Keratinocyte (primary cell): Measurements from ENCODE around the gene TCN1.

Source experiments
- CTCF ChIP-seq, 3 experiments: IDR thresholded peaks in 1 of 3; conservative IDR thresholded peaks in 1 of 3; optimal IDR thresholded peaks in 1 of 3; 2 replicates in 2 of 3; 3 replicates in 1 of 3; pipeline versions ENCODE3 to v1.5.1; 2011; ENCODE audit warnings: low read length in 3 of 3, mild to moderate bottlenecking in 3 of 3, moderate library complexity in 2 of 3, control low read depth in 1 of 3, inconsistent platforms in 1 of 3; ENCODE audit not compliant: insufficient read depth in 2 of 3; ENCODE audit errors: extremely low read depth in 1 of 3
- EZH2 ChIP-seq: IDR thresholded peaks from one replicate; pipeline ENCODE4 v1.6.1; 2012; ENCODE audit warnings: inconsistent platforms, mild to moderate bottlenecking, low read length, moderate library complexity

GRCh38 chr11:59833602-59834001 lies 32.7 kb downstream of the TCN1 start:
- TF ChIP-seq CTCF (optimal IDR thresholded peaks at IDR 0.05 in 1 of 3, IDR thresholded peaks at IDR 0.05 in 1 of 3, conservative IDR thresholded peaks at IDR 0.05 in 1 of 3; ENCODE audit: extremely low read depth in 1 of 3, insufficient read depth in 2 of 3, low read length in 3 of 3) (no peak), EZH2 (no peak)
